OCI-LY1 (cell line): Measurements from ENCODE around the gene RTP5.
A peak's percentile ranks its signal among the peaks of the same experiment; 100 is the strongest.

Experiments used
- H2AFZ ChIP-seq: fragments of 200-600 bp; sonication (generic), shearing (Covaris generic); 2 replicates; pipeline ENCODE4 v1.6.0; 2014; ENCODE audit warnings: antibody characterized with exemption, mild to moderate bottlenecking, low read length
- H3F3A ChIP-seq: fragments of 200-600 bp; sonication (generic), shearing (Covaris generic); 2 replicates; pipeline ENCODE4 v1.6.0; 2014; ENCODE audit warnings: mild to moderate bottlenecking, antibody characterized with exemption, low read length, moderate library complexity; ENCODE audit not compliant: insufficient read depth
- H3K27ac ChIP-seq: fragments of 200-600 bp; sonication (generic); 2 replicates; pipeline ENCODE4 v1.5.1; 2014; ENCODE audit warnings: low read length, mixed run types, mild to moderate bottlenecking, low read depth; ENCODE audit not compliant: poor library complexity, severe bottlenecking
- H3K27me3 ChIP-seq: fragments of 200-600 bp; sonication (generic); 2 replicates; pipeline ENCODE4 v1.6.0; 2014; ENCODE audit warnings: antibody characterized with exemption, mild to moderate bottlenecking, low read length, moderate library complexity; ENCODE audit not compliant: insufficient read depth
- H3K36me3 ChIP-seq: fragments of 200-600 bp; sonication (generic); 2 replicates; pipeline ENCODE4 v1.6.1; 2014; ENCODE audit warnings: mild to moderate bottlenecking, antibody characterized with exemption, low read length, moderate library complexity, mixed read lengths; ENCODE audit not compliant: insufficient read depth
- H3K4me1 ChIP-seq: fragments of 200-600 bp; sonication (generic); 2 replicates; pipeline ENCODE4 v1.5.1; 2014; ENCODE audit warnings: mild to moderate bottlenecking, low read length, moderate library complexity; ENCODE audit not compliant: insufficient read depth, severe bottlenecking
- H3K4me2 ChIP-seq: fragments of 200-600 bp; sonication (generic), shearing (Covaris generic); 2 replicates; pipeline ENCODE4 v1.6.1; 2014; ENCODE audit warnings: low read length
- H3K4me3 ChIP-seq: fragments of 200-600 bp; sonication (generic); 2 replicates; pipeline ENCODE4 v1.5.1; 2014; ENCODE audit warnings: low read length, low read depth, mild to moderate bottlenecking, mixed read lengths; ENCODE audit not compliant: poor library complexity, severe bottlenecking
- H3K79me2 ChIP-seq: fragments of 200-600 bp; shearing (Covaris generic); 2 replicates; pipeline ENCODE4 v1.6.1; 2016; ENCODE audit warnings: mixed run types, low read length, mixed read lengths; ENCODE audit not compliant: insufficient read depth
- H3K9ac ChIP-seq: fragments of 200-600 bp; sonication (generic), shearing (Covaris generic); 2 replicates; pipeline ENCODE4 v1.6.1; 2014; ENCODE audit warnings: mild to moderate bottlenecking, low read length, mixed read lengths
- H3K9me2 ChIP-seq: fragments of 200-600 bp; sonication (generic), shearing (Covaris generic); 2 replicates; pipeline ENCODE4 v1.6.1; 2014; ENCODE audit warnings: low read depth, mild to moderate bottlenecking, low read length, mixed read lengths
- H3K9me3 ChIP-seq: fragments of 200-600 bp; shearing (Covaris generic); 2 replicates; pipeline ENCODE4 v1.6.1; 2014; ENCODE audit warnings: low read length, mixed read lengths
- H4K20me1 ChIP-seq: fragments of 200-600 bp; sonication (generic), shearing (Covaris generic); 2 replicates; pipeline ENCODE4 v1.6.0; 2016; ENCODE audit warnings: mild to moderate bottlenecking, low read length; ENCODE audit not compliant: insufficient read depth
- EZH2 ChIP-seq: fragments of 200-600 bp; sonication (generic), shearing (Covaris generic); IDR thresholded peaks from 2 replicates; pipeline ENCODE4 v1.8.0; 2017; ENCODE audit warnings: borderline replicate concordance, mixed run types, mild to moderate bottlenecking, antibody characterized with exemption, low read length, moderate library complexity, mixed read lengths
- TF ChIP-seq, protein P1 (sequence below): fragments of 200-600 bp; sonication (generic), shearing (Covaris generic); IDR thresholded peaks from 2 replicates; pipeline ENCODE4 v1.5.1; 2017; ENCODE audit warnings: mild to moderate bottlenecking, antibody characterized with exemption, low read length, moderate library complexity, mixed read lengths

RTP5 gene

DNA sequence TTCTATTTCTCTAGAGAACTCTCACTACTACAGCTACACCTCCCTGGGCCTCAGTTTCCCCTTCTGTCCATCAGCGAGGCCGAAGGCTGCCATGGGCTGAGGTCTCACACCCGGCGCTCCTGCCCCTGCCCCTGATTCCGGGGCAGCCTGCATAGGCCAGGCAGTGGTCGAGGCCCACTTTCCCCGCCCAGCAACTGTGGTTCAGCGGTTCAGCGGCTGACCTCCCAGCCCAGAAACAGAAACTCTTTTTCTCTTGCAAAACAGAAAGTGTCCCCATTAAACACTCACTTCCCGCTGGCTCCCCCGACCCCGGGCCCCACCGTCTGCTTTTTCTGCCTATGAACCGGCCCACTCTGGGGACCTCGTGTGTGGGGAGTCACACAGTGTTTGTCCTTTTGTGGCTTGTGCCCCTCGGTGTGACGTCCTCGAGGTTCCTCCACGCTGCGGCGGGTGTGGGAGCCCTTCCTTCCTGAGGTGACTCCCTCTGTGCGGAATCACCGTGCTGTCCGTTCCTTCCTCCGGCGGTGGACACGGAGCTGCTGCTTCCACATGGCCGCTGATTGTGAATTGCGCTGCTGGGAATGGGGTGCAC lies 26.8 kb upstream of the RTP5 start:
- Histone ChIP-seq H3K4me2 (no peak overlapping the region), H3K27me3 (peaks cover 4% of the 10 kb centered on the region; the same call in 1 of the 2 replicates), H4K20me1 (no peaks in the 10 kb centered on the region), H3K4me1 (no peaks in the 10 kb centered on the region), H3K4me3 (no peak overlapping the region), H3K79me2 (no peaks in the 10 kb centered on the region), H3K9me3 (no peaks in the 10 kb centered on the region), H3K27ac (no peak overlapping the region), H3K9ac (no peak overlapping the region), H3F3A (no peaks in the 10 kb centered on the region), H2AFZ (no peak overlapping the region), H3K9me2 (no peaks in the 10 kb centered on the region), H3K36me3 (no peaks in the 10 kb centered on the region)
- no peak for TF ChIP-seq EZH2
- TF ChIP-seq, protein P1, sequence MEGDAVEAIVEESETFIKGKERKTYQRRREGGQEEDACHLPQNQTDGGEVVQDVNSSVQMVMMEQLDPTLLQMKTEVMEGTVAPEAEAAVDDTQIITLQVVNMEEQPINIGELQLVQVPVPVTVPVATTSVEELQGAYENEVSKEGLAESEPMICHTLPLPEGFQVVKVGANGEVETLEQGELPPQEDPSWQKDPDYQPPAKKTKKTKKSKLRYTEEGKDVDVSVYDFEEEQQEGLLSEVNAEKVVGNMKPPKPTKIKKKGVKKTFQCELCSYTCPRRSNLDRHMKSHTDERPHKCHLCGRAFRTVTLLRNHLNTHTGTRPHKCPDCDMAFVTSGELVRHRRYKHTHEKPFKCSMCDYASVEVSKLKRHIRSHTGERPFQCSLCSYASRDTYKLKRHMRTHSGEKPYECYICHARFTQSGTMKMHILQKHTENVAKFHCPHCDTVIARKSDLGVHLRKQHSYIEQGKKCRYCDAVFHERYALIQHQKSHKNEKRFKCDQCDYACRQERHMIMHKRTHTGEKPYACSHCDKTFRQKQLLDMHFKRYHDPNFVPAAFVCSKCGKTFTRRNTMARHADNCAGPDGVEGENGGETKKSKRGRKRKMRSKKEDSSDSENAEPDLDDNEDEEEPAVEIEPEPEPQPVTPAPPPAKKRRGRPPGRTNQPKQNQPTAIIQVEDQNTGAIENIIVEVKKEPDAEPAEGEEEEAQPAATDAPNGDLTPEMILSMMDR = no peak

DNA sequence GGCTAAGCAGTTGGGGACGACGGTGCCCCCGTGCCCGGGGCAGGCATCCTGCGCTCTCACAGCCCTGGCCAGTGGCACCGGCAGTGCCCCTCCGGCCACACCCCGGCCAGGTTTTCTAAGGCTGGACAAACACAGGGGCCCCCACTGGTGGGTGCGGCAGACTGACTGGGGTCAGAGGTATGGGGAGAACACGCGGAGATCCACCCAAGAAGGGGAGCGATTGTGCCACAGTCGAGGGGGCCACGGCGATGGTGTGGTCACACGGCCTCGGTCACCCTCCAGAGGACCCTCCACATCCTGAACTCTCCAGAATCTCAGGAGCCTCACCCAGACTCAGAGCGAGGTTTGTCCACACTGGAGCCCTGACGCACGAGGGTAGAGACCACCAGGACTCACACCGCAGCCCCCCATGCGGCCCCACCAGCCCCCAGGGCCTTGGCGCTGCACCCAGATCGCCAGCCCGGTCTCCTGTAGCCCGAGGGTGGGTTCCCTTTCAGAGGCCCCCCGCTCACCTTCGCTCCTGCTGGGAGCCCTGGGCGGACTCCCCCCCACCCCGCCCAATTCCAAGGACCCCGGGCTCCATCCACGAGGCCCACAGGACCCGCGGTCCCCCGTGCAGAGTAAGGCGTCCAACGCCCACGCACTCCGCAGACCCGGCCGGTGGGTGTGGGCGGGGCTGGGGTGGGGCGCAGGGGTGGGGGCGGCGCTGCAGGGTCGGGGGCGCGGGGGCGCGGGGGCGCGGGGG lies 26.0 kb upstream of the RTP5 start:
- H4K20me1 ChIP-seq = no peaks in the 10 kb centered on the region
- no peaks in the 10 kb centered on the region for H3K36me3 ChIP-seq
- H3K4me1 ChIP-seq = no peaks in the 10 kb centered on the region
- no peak overlapping the region for H3K4me2 ChIP-seq
- no peak for TF ChIP-seq EZH2
- TF ChIP-seq, protein P1 = no peak
- no peak overlapping the region for H3K4me3 ChIP-seq
- H3K9me2 ChIP-seq = no peaks in the 10 kb centered on the region
- no peak overlapping the region for H2AFZ ChIP-seq
- H3K9ac ChIP-seq = no peak overlapping the region
- no peak overlapping the region for H3K27ac ChIP-seq
- peaks cover 4% of the 10 kb centered on the region; the same call in 1 of the 2 replicates for H3K27me3 ChIP-seq
- H3K79me2 ChIP-seq = no peaks in the 10 kb centered on the region
- no peaks in the 10 kb centered on the region for H3F3A ChIP-seq
- no peaks in the 10 kb centered on the region for H3K9me3 ChIP-seq

DNA sequence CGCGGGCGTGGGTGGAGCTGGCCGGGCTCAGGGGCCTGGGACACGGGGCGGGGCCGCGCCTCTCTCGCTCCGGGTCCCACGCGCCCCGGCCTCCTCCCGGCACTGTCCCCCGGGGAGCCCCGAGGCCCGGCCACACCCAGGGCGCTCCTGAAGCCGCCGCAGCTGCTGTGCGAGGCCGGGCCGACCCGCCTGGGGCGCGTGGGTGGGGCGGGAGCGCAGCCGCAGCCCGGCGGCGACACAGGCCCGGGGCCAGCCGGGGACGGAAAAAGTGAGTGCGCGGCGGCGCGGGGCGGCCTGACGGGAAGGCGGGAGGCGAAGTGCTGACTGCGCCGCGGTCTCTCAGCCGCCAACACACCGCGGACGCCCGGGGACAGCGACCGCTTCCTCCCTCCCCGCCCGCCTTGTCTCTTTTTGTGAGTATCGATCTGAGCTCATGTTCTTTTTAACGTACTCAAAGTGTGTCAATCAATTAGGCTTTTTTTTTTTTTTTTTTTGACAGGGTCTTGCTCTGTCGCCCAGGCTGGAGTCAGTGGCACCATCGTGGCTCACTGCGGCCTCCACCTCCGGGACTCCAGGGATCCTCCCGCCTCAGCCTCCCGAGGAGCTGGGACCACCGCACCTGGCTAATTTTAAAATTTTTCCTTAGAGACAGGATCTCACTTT lies 25.3 kb upstream of the RTP5 start:
- Histone ChIP-seq H3K9me3 (no peaks in the 10 kb centered on the region), H3F3A (no peaks in the 10 kb centered on the region), H3K27ac (no peak overlapping the region), H2AFZ (no peak overlapping the region), H3K4me1 (no peaks in the 10 kb centered on the region), H3K9me2 (no peaks in the 10 kb centered on the region), H3K79me2 (no peaks in the 10 kb centered on the region), H3K36me3 (no peaks in the 10 kb centered on the region), H3K4me3 (no peak overlapping the region), H3K4me2 (0 out of 2 replicates have a peak overlapping the region, but pooled peaks have one; percentile 17), H3K27me3 (peaks cover 4% of the 10 kb centered on the region; the same call in 1 of the 2 replicates), H3K9ac (no peak overlapping the region), H4K20me1 (no peaks in the 10 kb centered on the region)
- TF ChIP-seq, protein P1 = no peak
- TF ChIP-seq EZH2 = no peak
